ENCODE results near the gene SEL1L3.

SEL1L3 gene

DNA sequence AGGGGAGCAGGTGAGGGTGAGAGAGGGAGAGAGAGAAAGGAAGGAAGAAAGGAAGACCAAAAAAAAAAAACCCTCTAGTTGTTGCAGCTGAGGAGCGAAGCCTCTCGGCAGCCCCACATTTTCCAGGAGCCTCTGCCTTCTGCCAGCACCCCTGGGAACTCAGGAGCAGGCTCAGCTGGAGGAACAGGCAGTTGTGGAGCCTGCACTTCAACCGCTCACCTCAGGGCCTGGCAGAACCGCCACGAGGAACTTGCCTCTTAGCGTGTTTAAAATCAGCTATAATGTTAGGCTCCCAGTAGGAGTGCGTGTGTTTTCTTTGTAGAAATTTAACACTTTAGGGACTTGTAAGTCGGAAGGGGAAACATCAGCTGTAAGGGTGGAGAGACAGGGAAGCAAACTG is 65.7 kb downstream of the SEL1L3 start:
- no peaks in the 10 kb centered on the region for H3K27me3 ChIP-seq (ENCODE audit: insufficient read depth, poor library complexity, severe bottlenecking)
- no peak overlapping the region for H3K4me3 ChIP-seq (replicated peaks; ENCODE audit: insufficient read depth, low read length)
- TF ChIP-seq POLR2AphosphoS5 (IDR thresholded peaks at IDR 0.05; ENCODE audit: low read depth) (no peak), SPI1 (IDR thresholded peaks at IDR 0.05; ENCODE audit: borderline replicate concordance, low read depth) (no peak), GABPA (IDR thresholded peaks at IDR 0.05; ENCODE audit: low read depth) (no peak)
- TF ChIP-seq, protein P1, sequence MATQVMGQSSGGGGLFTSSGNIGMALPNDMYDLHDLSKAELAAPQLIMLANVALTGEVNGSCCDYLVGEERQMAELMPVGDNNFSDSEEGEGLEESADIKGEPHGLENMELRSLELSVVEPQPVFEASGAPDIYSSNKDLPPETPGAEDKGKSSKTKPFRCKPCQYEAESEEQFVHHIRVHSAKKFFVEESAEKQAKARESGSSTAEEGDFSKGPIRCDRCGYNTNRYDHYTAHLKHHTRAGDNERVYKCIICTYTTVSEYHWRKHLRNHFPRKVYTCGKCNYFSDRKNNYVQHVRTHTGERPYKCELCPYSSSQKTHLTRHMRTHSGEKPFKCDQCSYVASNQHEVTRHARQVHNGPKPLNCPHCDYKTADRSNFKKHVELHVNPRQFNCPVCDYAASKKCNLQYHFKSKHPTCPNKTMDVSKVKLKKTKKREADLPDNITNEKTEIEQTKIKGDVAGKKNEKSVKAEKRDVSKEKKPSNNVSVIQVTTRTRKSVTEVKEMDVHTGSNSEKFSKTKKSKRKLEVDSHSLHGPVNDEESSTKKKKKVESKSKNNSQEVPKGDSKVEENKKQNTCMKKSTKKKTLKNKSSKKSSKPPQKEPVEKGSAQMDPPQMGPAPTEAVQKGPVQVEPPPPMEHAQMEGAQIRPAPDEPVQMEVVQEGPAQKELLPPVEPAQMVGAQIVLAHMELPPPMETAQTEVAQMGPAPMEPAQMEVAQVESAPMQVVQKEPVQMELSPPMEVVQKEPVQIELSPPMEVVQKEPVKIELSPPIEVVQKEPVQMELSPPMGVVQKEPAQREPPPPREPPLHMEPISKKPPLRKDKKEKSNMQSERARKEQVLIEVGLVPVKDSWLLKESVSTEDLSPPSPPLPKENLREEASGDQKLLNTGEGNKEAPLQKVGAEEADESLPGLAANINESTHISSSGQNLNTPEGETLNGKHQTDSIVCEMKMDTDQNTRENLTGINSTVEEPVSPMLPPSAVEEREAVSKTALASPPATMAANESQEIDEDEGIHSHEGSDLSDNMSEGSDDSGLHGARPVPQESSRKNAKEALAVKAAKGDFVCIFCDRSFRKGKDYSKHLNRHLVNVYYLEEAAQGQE (IDR thresholded peaks at IDR 0.05; ENCODE audit: insufficient replicate concordance, low read depth) = no peak
- TF ChIP-seq, protein P2, sequence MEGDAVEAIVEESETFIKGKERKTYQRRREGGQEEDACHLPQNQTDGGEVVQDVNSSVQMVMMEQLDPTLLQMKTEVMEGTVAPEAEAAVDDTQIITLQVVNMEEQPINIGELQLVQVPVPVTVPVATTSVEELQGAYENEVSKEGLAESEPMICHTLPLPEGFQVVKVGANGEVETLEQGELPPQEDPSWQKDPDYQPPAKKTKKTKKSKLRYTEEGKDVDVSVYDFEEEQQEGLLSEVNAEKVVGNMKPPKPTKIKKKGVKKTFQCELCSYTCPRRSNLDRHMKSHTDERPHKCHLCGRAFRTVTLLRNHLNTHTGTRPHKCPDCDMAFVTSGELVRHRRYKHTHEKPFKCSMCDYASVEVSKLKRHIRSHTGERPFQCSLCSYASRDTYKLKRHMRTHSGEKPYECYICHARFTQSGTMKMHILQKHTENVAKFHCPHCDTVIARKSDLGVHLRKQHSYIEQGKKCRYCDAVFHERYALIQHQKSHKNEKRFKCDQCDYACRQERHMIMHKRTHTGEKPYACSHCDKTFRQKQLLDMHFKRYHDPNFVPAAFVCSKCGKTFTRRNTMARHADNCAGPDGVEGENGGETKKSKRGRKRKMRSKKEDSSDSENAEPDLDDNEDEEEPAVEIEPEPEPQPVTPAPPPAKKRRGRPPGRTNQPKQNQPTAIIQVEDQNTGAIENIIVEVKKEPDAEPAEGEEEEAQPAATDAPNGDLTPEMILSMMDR (IDR thresholded peaks at IDR 0.05; ENCODE audit: insufficient read depth, low read length) = no peak
- H3K27ac ChIP-seq (replicated peaks) = no peak overlapping the region
- no peak for DNase-seq (ENCODE audit: low read depth in 1 of 2, low spot score in 1 of 2)

DNA sequence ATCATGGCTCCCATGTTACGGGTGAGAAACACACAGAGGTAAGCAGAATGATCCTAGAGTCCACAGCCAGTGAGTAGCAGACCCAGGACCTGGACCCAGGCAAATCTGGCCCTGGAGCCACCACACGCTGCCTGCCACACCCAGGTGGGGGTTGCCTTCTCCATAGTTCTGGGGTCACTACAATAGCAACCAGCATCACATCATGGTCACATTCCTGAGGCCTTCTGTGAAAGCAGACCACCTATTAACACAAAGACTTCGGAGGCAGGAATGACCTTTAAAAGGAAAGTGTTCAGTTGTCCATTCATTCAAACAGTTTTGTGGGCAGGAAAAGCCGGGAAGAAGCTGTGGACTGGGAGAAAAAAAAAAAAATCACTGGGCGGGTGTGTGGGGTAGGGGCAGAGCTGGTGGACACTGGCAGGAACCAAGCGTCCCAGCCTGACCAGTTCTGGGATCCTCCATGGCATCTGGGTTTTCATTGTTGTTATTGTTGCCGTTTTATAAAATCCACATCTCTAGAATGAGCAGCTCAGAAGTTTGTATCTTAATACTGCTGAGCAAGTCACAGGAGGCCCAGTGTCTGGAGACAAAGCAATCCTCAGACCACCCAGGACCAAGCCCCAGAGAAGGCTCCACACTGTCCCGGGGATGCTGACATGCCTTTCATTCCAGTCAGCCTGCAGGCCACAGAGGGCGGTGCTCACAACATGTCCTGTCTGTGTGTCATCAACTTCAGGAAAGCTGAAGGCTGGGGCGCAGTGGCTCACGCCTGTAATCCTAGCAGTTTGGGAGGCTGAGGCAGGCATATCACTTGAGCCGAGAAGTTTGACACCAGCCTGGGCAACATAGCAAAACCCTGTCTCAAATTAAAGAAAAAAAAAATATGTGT is 67.0 kb downstream of the SEL1L3 start:
- TF ChIP-seq GABPA (IDR thresholded peaks at IDR 0.05; ENCODE audit: low read depth) (no peak), SPI1 (IDR thresholded peaks at IDR 0.05; ENCODE audit: borderline replicate concordance, low read depth) (no peak)
- H3K4me3 ChIP-seq (replicated peaks; ENCODE audit: insufficient read depth, low read length) = no peak overlapping the region
- no peak for DNase-seq (ENCODE audit: low read depth in 1 of 2, low spot score in 1 of 2)
- no peaks in the 10 kb centered on the region for H3K27me3 ChIP-seq (ENCODE audit: insufficient read depth, poor library complexity, severe bottlenecking)
- H3K27ac ChIP-seq (replicated peaks) = no peak overlapping the region

DNA sequence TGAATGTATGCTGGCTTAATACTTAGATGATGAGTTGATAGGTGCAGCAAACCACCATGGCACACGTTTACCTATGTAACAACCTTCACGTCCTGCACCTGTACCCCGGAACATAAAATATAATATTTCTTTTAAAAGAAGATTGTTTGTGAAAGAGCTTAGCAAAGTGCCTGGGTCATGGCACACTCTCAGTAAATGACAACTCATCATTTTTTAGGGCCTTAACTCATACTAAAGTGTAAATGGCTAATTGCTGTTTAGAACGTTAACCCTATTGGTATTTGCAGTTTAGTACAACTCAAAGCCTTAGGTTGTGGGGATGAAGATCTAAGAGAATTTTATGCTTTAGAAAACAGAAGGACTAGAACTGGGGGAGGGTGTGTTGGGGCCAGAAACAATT is 67.7 kb downstream of the SEL1L3 start:
- Histone ChIP-seq H3K27ac (replicated peaks) (no peak overlapping the region), H3K4me3 (replicated peaks; ENCODE audit: insufficient read depth, low read length) (no peak overlapping the region), H3K27me3 (ENCODE audit: insufficient read depth, poor library complexity, severe bottlenecking) (no peaks in the 10 kb centered on the region)
- DNase-seq (ENCODE audit: low read depth in 1 of 2, low spot score in 1 of 2) = no peak
- TF ChIP-seq, protein P2 (IDR thresholded peaks at IDR 0.05; ENCODE audit: insufficient read depth, low read length) = no peak
- TF ChIP-seq GABPA (IDR thresholded peaks at IDR 0.05; ENCODE audit: low read depth) (no peak), SPI1 (IDR thresholded peaks at IDR 0.05; ENCODE audit: borderline replicate concordance, low read depth) (no peak), POLR2AphosphoS5 (IDR thresholded peaks at IDR 0.05; ENCODE audit: low read depth) (no peak)
- TF ChIP-seq, protein P1 (IDR thresholded peaks at IDR 0.05; ENCODE audit: insufficient replicate concordance, low read depth) = no peak

DNA sequence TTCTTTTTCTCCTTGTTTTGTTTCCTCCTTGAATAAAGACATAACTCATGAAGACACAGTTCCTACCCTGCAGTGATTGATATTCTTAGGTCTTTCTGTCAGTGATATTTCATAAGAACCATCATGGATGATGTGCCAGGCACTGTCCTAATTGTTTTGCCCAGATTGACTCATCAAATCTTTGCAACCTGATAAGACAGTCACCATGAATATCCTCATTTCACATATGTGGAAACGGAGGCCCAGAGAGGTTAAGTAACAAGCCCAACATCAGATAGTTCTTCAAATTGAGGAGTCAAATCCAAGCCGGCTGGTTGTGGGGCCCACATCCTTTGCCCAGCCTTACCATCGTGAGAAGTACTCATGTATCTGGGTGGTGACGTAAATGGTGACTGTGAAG is 69.9 kb downstream of the SEL1L3 start:
- no peak overlapping the region for H3K4me3 ChIP-seq (replicated peaks; ENCODE audit: insufficient read depth, low read length)
- H3K27me3 ChIP-seq (ENCODE audit: insufficient read depth, poor library complexity, severe bottlenecking) = no peaks in the 10 kb centered on the region
- TF ChIP-seq GABPA (IDR thresholded peaks at IDR 0.05; ENCODE audit: low read depth) = no peak
- no peak for TF ChIP-seq SPI1 (IDR thresholded peaks at IDR 0.05; ENCODE audit: borderline replicate concordance, low read depth)
- TF ChIP-seq, protein P1 (IDR thresholded peaks at IDR 0.05; ENCODE audit: insufficient replicate concordance, low read depth) = no peak
- no peak for TF ChIP-seq POLR2AphosphoS5 (IDR thresholded peaks at IDR 0.05; ENCODE audit: low read depth)
- TF ChIP-seq, protein P2 (IDR thresholded peaks at IDR 0.05; ENCODE audit: insufficient read depth, low read length) = no peak
- no peak overlapping the region for H3K27ac ChIP-seq (replicated peaks)
- no peak for DNase-seq (ENCODE audit: low read depth in 1 of 2, low spot score in 1 of 2)
